GM10248 (cell line): ENCODE results near the gene ERV3-1.
"Not testable (repeated sequence)": the region's sequence is repeated elsewhere in the genome, so short reads cannot be mapped to it uniquely, and the experiment has no call there.

Experiments used
- CTCF ChIA-PET: fragments of 300-600 bp; sonication (Branson Sonifier 250); formaldehyde crosslinking; extraction: SDS; loops from one replicate; lab custom pipeline; 2021; ENCODE audit warnings: antibody characterized with exemption; lab: Yijun Ruan, JAX
- POLR2A ChIA-PET: fragments of 350-650 bp; sonication (Branson Sonifier 250); formaldehyde crosslinking; extraction: SDS; loops from one replicate; lab custom pipeline; 2020; ENCODE audit warnings: antibody characterized with exemption; lab: Yijun Ruan, JAX
- DNase-seq: peaks from one replicate; pipeline ENCODE4 v3.0.0; 2012; ENCODE audit errors: extremely low spot score
- TF ChIP-seq, protein P1 (sequence below): IDR thresholded peaks from 2 replicates; pipeline ENCODE4 v1.5.1; 2012; ENCODE audit warnings: mild to moderate bottlenecking, low read depth; ENCODE audit errors: extremely low read depth, missing control alignments, control extremely low read depth

The ERV3-1 gene

DNA sequence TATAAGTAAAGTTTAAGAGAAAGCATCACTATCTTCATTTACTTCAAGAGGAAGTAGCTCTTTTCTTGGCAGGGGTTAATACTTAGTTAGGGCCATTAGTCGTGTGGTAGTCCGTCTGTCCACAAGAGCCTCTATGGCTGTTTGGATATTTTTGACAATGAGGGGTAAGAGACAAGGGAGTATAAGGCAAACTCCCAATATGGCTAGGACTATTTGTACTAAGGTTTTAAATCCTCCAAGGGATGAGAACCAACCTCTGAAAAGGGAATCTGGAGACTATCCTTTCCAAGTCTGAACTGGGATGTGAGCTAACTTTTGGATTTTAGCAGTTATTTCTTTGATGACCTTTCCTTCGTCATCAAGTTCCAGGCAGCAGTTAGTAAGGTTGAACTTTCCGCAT lies 15.6 kb downstream of the ERV3-1 start, which contains the start of gene ZNF117:
TSS of gene ZNF117 (minus strand) at position 101 of the 400 bp plus-strand sequence.
- DNase-seq = no peak
- TF ChIP-seq, protein P1, sequence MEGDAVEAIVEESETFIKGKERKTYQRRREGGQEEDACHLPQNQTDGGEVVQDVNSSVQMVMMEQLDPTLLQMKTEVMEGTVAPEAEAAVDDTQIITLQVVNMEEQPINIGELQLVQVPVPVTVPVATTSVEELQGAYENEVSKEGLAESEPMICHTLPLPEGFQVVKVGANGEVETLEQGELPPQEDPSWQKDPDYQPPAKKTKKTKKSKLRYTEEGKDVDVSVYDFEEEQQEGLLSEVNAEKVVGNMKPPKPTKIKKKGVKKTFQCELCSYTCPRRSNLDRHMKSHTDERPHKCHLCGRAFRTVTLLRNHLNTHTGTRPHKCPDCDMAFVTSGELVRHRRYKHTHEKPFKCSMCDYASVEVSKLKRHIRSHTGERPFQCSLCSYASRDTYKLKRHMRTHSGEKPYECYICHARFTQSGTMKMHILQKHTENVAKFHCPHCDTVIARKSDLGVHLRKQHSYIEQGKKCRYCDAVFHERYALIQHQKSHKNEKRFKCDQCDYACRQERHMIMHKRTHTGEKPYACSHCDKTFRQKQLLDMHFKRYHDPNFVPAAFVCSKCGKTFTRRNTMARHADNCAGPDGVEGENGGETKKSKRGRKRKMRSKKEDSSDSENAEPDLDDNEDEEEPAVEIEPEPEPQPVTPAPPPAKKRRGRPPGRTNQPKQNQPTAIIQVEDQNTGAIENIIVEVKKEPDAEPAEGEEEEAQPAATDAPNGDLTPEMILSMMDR = no peak
- POLR2A ChIA-PET = no interaction called here
- CTCF ChIA-PET = no interaction called here

DNA sequence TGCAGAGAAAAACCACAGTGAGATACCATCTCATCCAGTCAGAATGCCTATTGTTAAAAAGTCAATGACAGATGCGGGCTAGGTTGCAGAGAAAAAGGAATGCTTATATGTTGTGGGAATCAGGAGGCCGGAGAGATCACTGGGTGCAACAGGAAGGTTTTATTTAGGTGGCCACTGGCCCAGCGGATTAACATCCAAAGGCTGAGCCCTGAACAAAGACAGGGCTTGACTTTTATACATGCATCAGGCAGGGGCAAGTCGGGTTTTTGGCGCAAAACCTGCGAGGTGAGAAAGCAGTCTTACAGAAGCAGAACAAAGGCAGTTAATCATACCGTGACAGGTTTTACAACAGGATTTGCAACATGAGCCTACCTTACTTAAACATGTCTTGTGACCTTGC lies 16.3 kb downstream of the ERV3-1 start:
- TF ChIP-seq, protein P1 = no peak
- DNase-seq = no peak
- ChIA-PET CTCF (no interaction called here), POLR2A (no interaction called here)

DNA sequence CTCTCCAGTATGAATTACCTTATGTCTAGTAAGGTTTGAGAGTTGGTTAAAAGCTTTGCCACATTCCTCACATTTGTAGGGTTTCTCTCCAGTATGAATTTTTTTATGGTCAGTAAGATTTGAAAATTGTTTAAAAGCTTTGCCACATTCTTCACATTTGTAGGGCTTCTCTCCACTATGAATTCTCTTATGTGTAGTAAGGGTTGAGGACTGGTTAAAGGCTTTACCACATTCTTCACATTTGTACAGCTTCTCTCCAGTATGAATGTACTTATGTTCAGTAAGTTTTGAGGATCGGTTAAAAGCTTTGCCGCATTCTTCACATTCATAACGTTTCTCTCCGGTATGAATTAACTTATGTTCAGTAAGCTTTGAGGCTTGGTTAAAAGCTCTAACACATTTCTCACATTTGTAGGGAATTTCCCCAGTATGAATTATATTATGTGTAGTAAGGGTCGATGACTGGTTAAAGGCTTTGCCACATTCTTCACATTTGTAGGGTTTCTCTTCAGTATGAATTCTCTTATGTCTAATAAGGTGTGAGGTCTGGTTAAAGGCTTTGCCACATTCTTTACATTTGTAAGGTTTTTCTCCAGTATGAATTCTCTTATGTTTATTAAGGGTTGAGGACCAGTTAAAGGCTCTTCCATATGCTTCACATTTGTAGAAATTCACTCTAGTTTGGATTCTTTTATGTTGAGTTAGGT lies 27.8 kb downstream of the ERV3-1 start:
- DNase-seq = no peak
- POLR2A ChIA-PET = no interaction called here
- TF ChIP-seq, protein P1 = no peak
- CTCF ChIA-PET = no interaction called here

DNA sequence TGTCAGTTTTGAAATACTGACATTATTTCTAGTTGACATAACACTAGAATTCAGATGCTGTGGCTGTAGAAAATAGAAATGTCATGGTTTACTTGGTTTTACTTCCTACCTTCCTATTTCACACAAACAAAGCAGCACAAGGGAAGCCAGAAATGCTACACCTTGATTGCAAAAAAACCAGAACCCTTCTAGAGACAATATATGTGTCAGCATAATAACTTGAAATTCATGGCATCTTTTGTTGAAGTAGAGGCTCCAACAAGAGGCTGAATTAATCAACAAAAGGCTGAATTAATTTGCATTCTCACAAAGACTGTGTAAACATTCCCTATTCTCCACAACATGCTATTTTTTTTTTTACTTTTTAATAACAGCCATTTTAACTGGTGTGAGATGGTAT lies 40.9 kb downstream of the ERV3-1 start:
- CTCF ChIA-PET = no interaction called here
- TF ChIP-seq, protein P1 = no peak
- POLR2A ChIA-PET = no interaction called here
- DNase-seq = no peak

DNA sequence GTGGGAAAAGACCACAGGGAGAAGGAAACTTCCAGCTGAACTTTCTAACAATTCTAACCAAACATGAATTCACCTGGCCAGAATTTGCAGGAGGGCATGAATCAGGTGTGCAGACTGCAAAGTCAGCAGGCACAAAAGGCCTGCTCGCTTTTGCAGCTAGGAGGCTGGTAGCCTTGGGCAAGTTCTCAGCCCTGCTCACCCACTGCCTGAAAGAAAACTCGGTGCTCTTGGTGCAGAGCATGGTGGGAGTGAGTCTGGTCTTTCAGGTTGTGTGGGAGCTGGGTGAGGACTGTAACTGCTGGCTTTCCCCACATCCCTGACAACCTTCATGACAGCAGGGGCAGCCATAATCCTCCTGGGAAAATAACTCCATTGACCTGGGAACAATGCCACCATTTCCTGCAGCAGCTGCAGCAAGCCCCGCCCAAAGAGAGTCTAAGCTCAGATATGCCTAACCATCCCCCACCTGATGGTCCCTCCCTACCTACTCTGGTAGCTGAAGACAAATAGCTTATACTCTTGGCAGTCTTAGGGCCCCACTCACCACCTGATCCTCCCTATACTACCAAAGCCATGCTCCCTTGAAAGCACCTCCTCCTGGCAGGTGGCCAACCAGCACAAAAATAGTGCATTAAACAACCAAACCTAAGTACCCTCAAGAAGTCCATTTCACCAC lies 47.3 kb downstream of the ERV3-1 start:
- ChIA-PET POLR2A (no interaction called here), CTCF (interaction anchor here (3.5 kb wide), 1 partner anchor 8 kb away, joined by 17 read pairs; no protein-coding TSS in a partner anchor)
- TF ChIP-seq, protein P1 = no peak
- no peak for DNase-seq

DNA sequence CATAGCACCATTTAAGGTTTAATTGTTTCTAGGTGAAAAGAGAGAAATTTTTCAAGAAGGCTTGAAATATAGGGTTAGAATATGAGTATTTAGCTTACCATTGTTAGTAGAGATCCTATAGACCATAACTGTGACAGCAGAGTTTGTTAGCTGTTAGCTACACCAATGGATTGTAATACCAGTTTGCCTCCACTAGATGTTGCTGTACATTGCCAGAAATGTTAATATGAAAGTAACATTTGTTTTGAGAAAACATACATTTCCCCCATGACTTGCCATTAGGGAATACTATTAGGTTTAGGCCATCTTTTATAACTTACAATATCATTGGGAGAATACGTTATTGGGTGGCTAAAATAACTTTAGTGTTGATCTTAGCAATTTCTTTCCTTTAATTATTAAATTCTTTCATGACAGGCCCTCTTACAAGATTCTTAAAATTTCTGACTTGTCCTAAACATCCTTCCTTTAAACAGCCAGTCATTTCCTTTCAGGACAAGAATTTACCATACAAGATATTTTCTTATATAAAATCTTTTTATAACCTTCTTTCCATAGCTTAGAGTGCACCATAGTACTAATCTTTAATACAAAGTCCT lies 55.1 kb downstream of the ERV3-1 start:
- DNase-seq = peak; percentile 46
- TF ChIP-seq, protein P1 = peak; percentile 70
- POLR2A ChIA-PET = no interaction called here
- CTCF ChIA-PET = interaction anchor here (0.6 to 4.2 kb wide), 15 partner anchors 9 to 490 kb away, joined by 3 to 34 read pairs (median 3); no protein-coding TSS in a partner anchor

DNA sequence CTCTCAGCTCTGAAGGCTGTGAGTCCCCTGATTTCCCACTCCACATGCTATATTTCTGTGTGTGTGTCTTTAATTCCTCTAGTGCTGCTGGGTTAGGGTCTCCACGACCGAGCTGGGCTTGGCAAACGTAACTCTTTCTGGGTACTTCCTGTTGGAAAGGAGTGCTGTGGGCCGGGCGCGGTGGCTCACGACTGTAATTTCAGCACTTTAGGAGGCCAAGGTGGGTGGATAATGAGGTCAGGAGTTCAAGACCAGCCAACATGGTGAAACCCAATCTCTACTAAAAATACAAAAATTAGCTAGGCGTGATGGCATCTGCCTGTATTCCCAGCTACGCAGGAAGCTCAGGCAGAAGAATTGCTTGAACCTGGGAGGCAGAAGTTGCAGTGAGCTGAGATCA lies 55.8 kb downstream of the ERV3-1 start:
- CTCF ChIA-PET = interaction anchor here (0.6 to 4.2 kb wide), 11 partner anchors 10 to 491 kb away, joined by 3 to 34 read pairs (median 4); no protein-coding TSS in a partner anchor
- DNase-seq, POLR2A ChIA-PET: not testable (repeated sequence)

DNA sequence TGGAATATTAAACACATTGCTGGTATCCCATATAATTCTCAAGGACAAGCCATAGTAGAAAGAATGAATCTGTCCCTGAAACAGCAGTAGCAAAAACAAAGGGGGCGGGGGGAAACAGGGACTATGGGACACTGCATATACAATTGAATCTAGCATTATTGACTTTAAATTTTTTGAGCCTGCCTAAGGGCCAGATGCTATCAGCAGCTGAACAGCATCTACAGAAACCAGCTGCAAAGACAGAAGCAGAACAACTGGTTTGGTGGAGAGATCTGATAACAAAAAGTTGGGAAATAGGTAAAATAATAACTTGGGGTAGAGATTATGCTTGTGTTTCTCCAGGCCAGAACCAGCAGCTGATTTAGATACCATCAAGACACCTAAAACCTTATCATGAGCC lies 57.7 kb downstream of the ERV3-1 start:
- DNase-seq, CTCF ChIA-PET, POLR2A ChIA-PET: not testable (repeated sequence)
